Dermis blood vessel endothelial cell (primary cell): Measurements from ENCODE around the gene CACNG7. TPM values are rescaled to one million over a fixed set of nuclear protein-coding genes. Genes with fewer than 3 reads are reported as not detected.

Experiments used
- DNase-seq: peaks from one replicate; pipeline ENCODE4 v3.0.0; 2010
- total RNA-seq: library from RNA; depleted of rRNA; stranded (reverse); fragments of >200 nt; gene quantifications from 2 replicates; pipeline ENCODE4 v1.2.3, GENCODE V29; 2014

Gene CACNG7
- total RNA-seq, 1 donor from 2014 or later: not detected

GRCh38 chr19:53983457-53984289 lies 74.6 kb downstream of the CACNG7 start:
- no peak for DNase-seq

GRCh38 chr19:53985863-53986262 lies 76.8 kb downstream of the CACNG7 start:
- no peak for DNase-seq

- no peak for DNase-seq
These were observed 79.9 kb downstream of the CACNG7 start for GRCh38 chr19:53988981-53989380.

- peak; percentile 77 for DNase-seq
These were observed 80.8 kb downstream of the CACNG7 start for GRCh38 chr19:53989600-53990533.

GRCh38 chr19:53991224-53992113 lies 82.4 kb downstream of the CACNG7 start, which contains the start of gene CACNG6:
TSS of gene CACNG6 (plus strand) at chr19:53991637. CDS start at chr19:53992878, 1,241 bp downstream.
- peak; percentile 67 for DNase-seq

- DNase-seq: no peak
These were observed 83.1 kb downstream of the CACNG7 start for GRCh38 chr19:53992211-53992610.

GRCh38 chr19:53992815-53993214 lies 83.7 kb downstream of the CACNG7 start:
- no peak for DNase-seq

- DNase-seq: no peak
These were observed 84.4 kb downstream of the CACNG7 start for GRCh38 chr19:53993448-53993847.

Other genes starting within 250 kb of the CACNG7 start
- 2.8 and 3.4 TPM in 2 replicates for gene NLRP12, start 85.0 kb upstream of the CACNG7 start, total RNA-seq
- gene MYADM, start 41.4 kb upstream of the CACNG7 start, total RNA-seq: 7.7 and 17.8 TPM in 2 replicates
- gene PRKCG, start 27.1 kb upstream of the CACNG7 start, total RNA-seq: 0.17 TPM in 1 of 2 replicates, not detected in the other
- gene CACNG8, start 53.7 kb downstream of the CACNG7 start, total RNA-seq: 0.14 and 0.17 TPM in 2 replicates
- 0.84 and 0.85 TPM in 2 replicates for gene CACNG6, start 82.4 kb downstream of the CACNG7 start, total RNA-seq
- gene VSTM1, start 154.6 kb downstream of the CACNG7 start, total RNA-seq: not detected in 2 replicates
- gene TARM1, start 172.1 kb downstream of the CACNG7 start, total RNA-seq: not detected in 2 replicates
- gene OSCAR, start 191.5 kb downstream of the CACNG7 start, total RNA-seq: not detected in 2 replicates
- gene NDUFA3, start 193.6 kb downstream of the CACNG7 start, total RNA-seq: 11.4 and 12.6 TPM in 2 replicates
- gene TFPT, start 206.4 kb downstream of the CACNG7 start, total RNA-seq: 16.3 and 27.2 TPM in 2 replicates
- 64.5 and 103 TPM in 2 replicates for gene PRPF31, start 206.5 kb downstream of the CACNG7 start, total RNA-seq
- 13.3 and 28.4 TPM in 2 replicates for gene CNOT3, start 228.5 kb downstream of the CACNG7 start, total RNA-seq